HEK293 (cell line): ENCODE data around the gene EPHX1.
A peak's percentile ranks its signal among the peaks of the same experiment; 100 is the strongest.

Experiments used
- EGR2 ChIP-seq: fragments of 450-650 bp; formaldehyde crosslinking; IDR thresholded peaks from 2 replicates; pipeline ENCODE4 v1.5.1; 2016; ENCODE audit warnings: low read depth, missing biosample characterization, missing genetic modification characterization
- FEZF1 ChIP-seq: fragments of 450-650 bp; formaldehyde crosslinking; IDR thresholded peaks from 2 replicates; pipeline ENCODE4 v1.5.1; 2016; ENCODE audit warnings: missing biosample characterization, missing genetic modification characterization
- KLF1 ChIP-seq: fragments of 450-650 bp; formaldehyde crosslinking; IDR thresholded peaks from 2 replicates; pipeline ENCODE4 v1.5.1; 2016; ENCODE audit warnings: missing biosample characterization, missing genetic modification characterization
- KLF8 ChIP-seq: fragments of 450-650 bp; formaldehyde crosslinking; IDR thresholded peaks from 2 replicates; pipeline ENCODE4 v1.5.1; 2016; ENCODE audit warnings: missing biosample characterization, missing genetic modification characterization
- KLF9 ChIP-seq: fragments of 450-650 bp; formaldehyde crosslinking; IDR thresholded peaks from 2 replicates; pipeline ENCODE4 v1.5.1; 2016; ENCODE audit warnings: missing biosample characterization, missing genetic modification characterization, low read depth
- MEIS1 ChIP-seq: sonication (generic); formaldehyde crosslinking; IDR thresholded peaks from 2 replicates; pipeline ENCODE4 v1.8.1; 2022; ENCODE audit warnings: missing genetic modification reagents, mild to moderate bottlenecking, borderline replicate concordance
- PATZ1 ChIP-seq: fragments of 450-650 bp; formaldehyde crosslinking; IDR thresholded peaks from 2 replicates; pipeline ENCODE4 v1.5.1; 2016; ENCODE audit warnings: missing biosample characterization, missing genetic modification characterization
- PRDM1 ChIP-seq: fragments of 450-650 bp; formaldehyde crosslinking; IDR thresholded peaks from 2 replicates; pipeline ENCODE4; 2016; ENCODE audit warnings: missing biosample characterization, missing genetic modification characterization
- SCRT2 ChIP-seq: fragments of 450-650 bp; formaldehyde crosslinking; IDR thresholded peaks from 2 replicates; pipeline ENCODE4 v1.5.1; 2016; ENCODE audit warnings: missing biosample characterization, missing genetic modification characterization
- ZBTB1 ChIP-seq: fragments of 450-650 bp; formaldehyde crosslinking; IDR thresholded peaks from 2 replicates; pipeline ENCODE4 v1.5.1; 2016; ENCODE audit warnings: missing biosample characterization, missing genetic modification characterization
- ZBTB11 ChIP-seq: fragments of 450-650 bp; formaldehyde crosslinking; conservative IDR thresholded peaks from 2 replicates; pipeline ENCODE4 v1.5.1; 2016; ENCODE audit warnings: low read depth, missing biosample characterization, missing genetic modification characterization
- ZBTB20 ChIP-seq: fragments of 450-650 bp; formaldehyde crosslinking; IDR thresholded peaks from 2 replicates; pipeline ENCODE4 v1.5.1; 2016; ENCODE audit warnings: missing biosample characterization, missing genetic modification characterization
- ZNF114 ChIP-seq: fragments of 450-650 bp; formaldehyde crosslinking; IDR thresholded peaks from 2 replicates; pipeline ENCODE4 v1.5.0; 2017; ENCODE audit warnings: missing biosample characterization, missing genetic modification characterization
- ZNF175 ChIP-seq: fragments of 450-650 bp; formaldehyde crosslinking; IDR thresholded peaks from 2 replicates; pipeline ENCODE4 v1.5.1; 2016; ENCODE audit warnings: missing biosample characterization, missing genetic modification characterization
- ZNF23 ChIP-seq: fragments of 450-650 bp; formaldehyde crosslinking; IDR thresholded peaks from 2 replicates; pipeline ENCODE4 v1.5.1; 2016; ENCODE audit warnings: missing biosample characterization, missing genetic modification characterization, borderline replicate concordance
- ZNF26 ChIP-seq: fragments of 450-650 bp; formaldehyde crosslinking; IDR thresholded peaks from 2 replicates; pipeline ENCODE4 v1.5.1; 2016; ENCODE audit warnings: missing biosample characterization, missing genetic modification characterization
- ZNF274 ChIP-seq, 2 experiments: fragments of 200-500 bp in 1 of 2; fragments of 450-650 bp in 1 of 2; sonication (Bioruptor generic) in 1 of 2; formaldehyde crosslinking in 1 of 2; IDR thresholded peaks; 2 replicates each; pipeline versions ENCODE4 v1.5.1 to v1.6.1; 2014 to 2016; ENCODE audit warnings: borderline replicate concordance in 1 of 2, inconsistent platforms in 1 of 2, low read length in 1 of 2, missing biosample characterization in 1 of 2, missing genetic modification characterization in 1 of 2
- ZNF280C ChIP-seq: fragments of 450-650 bp; formaldehyde crosslinking; IDR thresholded peaks from 2 replicates; pipeline ENCODE4 v1.5.1; 2016; ENCODE audit warnings: missing biosample characterization, missing genetic modification characterization
- ZNF335 ChIP-seq: fragments of 450-650 bp; formaldehyde crosslinking; conservative IDR thresholded peaks from 2 replicates; pipeline ENCODE4 v1.5.1; 2016; ENCODE audit warnings: missing biosample characterization, missing genetic modification characterization
- ZNF394 ChIP-seq: fragments of 450-650 bp; formaldehyde crosslinking; IDR thresholded peaks from 2 replicates; pipeline ENCODE4 v1.5.1; 2016; ENCODE audit warnings: missing biosample characterization, missing genetic modification characterization, mild to moderate bottlenecking, moderate library complexity, borderline replicate concordance
- ZNF561 ChIP-seq: fragments of 450-650 bp; IDR thresholded peaks from 2 replicates; pipeline ENCODE4 v1.5.1; 2018; ENCODE audit warnings: missing biosample characterization, missing genetic modification characterization, borderline replicate concordance
- ZNF639 ChIP-seq: fragments of 450-650 bp; formaldehyde crosslinking; IDR thresholded peaks from 2 replicates; pipeline ENCODE4 v1.5.1; 2016; ENCODE audit warnings: missing biosample characterization, missing genetic modification characterization
- ZNF658 ChIP-seq: fragments of 450-650 bp; formaldehyde crosslinking; IDR thresholded peaks from 2 replicates; pipeline ENCODE4; 2016; ENCODE audit warnings: missing biosample characterization, missing genetic modification characterization
- ZNF707 ChIP-seq: fragments of 450-650 bp; formaldehyde crosslinking; IDR thresholded peaks from 2 replicates; pipeline ENCODE4 v1.5.1; 2016; ENCODE audit warnings: missing biosample characterization, missing genetic modification characterization
- ZNF76 ChIP-seq: fragments of 450-650 bp; formaldehyde crosslinking; IDR thresholded peaks from 2 replicates; pipeline ENCODE4; 2016; ENCODE audit warnings: low read depth, missing biosample characterization, missing genetic modification characterization, borderline replicate concordance
- ZNF768 ChIP-seq: fragments of 450-650 bp; formaldehyde crosslinking; IDR thresholded peaks from 2 replicates; pipeline ENCODE4 v1.5.1; 2018; ENCODE audit warnings: missing biosample characterization, mild to moderate bottlenecking, missing genetic modification characterization
- ZSCAN4 ChIP-seq: fragments of 450-650 bp; formaldehyde crosslinking; IDR thresholded peaks from 2 replicates; pipeline ENCODE4 v1.5.1; 2017; ENCODE audit warnings: missing biosample characterization, missing genetic modification characterization

Gene EPHX1

GRCh38 chr1:225845571-225846259 is 35.8 kb downstream of the EPHX1 start (continued):
- TF ChIP-seq ZNF280C (no peak), ZBTB1 (tag by site-specific recombination) (no peak), ZNF639 (tag by site-specific recombination) (no peak), ZBTB20 (tag by site-specific recombination) (no peak), PRDM1 (no peak), ZNF114 (tag by site-specific recombination) (no peak), ZSCAN4 (no peak; the same call in 1 of the 2 replicates), SCRT2 (tag by site-specific recombination) (no peak), MEIS1 (CRISPR knock-in tag) (no peak), ZBTB11 (tag by site-specific recombination) (no peak), ZNF23 (tag by site-specific recombination) (no peak), ZNF274 (IDR thresholded peaks at IDR 0.05; ENCODE audit: low read length) (no peak), ZNF274 (tag by site-specific recombination; IDR thresholded peaks at IDR 0.05; ENCODE audit: borderline replicate concordance) (no peak), ZNF394 (no peak), ZNF335 (tag by site-specific recombination) (peak; percentile 49; the same call in 1 of the 2 replicates), PATZ1 (tag by site-specific recombination) (peak; percentile 87), FEZF1 (tag by site-specific recombination) (no peak), ZNF707 (tag by site-specific recombination) (no peak), ZNF561 (tag by site-specific recombination) (peak; percentile 73), ZNF658 (tag by site-specific recombination) (no peak), EGR2 (no peak; the same call in 1 of the 2 replicates), KLF8 (0 out of 2 replicates have a peak, but pooled peaks have one; percentile 56), KLF1 (tag by site-specific recombination) (peak; percentile 54; the same call in 1 of the 2 replicates), ZNF76 (tag by site-specific recombination) (0 out of 2 replicates have a peak, but pooled peaks have one; percentile 45), ZNF26 (tag by site-specific recombination) (no peak), KLF9 (tag by site-specific recombination) (no peak; the same call in none of the 2 replicates), ZNF768 (no peak), ZNF175 (no peak)
